ENCODE data around the gene CACNG4. TPM values are rescaled to one million over a fixed set of nuclear protein-coding genes. Genes with fewer than 3 reads are reported as not detected.

Gene CACNG4
- total RNA-seq, 2 experiments from 2014 or later = not detected

DNA sequence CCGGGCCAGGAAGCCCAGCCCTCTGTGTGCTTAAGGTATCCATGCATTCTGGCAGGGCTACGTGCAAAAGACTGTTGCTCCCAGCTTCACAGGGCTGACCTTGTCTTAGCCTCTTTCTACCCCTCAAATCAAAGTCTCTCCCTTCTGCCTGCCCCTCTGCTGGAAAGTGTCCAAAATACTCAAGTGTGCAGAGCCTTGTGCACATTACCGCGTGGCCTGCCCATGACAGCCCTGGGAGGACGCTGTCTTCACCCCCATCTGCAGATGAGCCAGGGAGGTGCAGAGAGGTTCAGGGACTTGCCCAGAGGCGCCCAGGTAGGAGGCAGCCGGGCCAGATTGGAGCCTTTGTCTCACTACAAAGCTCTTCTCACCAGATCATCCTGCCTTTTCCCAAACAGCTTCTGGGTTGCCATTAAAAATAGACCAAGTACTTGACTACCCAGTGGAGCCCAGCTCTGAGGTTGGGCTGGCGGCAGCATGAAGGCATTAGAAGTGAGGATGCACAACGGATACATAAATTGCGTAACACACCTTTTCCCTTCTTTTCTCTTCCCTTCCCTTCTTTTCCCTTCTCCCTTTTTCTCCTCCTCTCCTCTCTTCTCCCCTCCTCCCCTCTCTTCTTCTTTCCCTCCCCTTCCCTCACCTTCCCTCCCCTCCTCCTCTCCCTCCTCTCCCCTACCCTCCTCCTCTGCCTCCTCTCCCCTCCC lies 3.5 kb downstream of the CACNG4 start:
- ChIA-PET CTCF (no interaction called here), POLR2A (no interaction called here)
- intact Hi-C loops (cut with DNase I, micrococcal nuclease) = no loop called here
- Mint-ChIP-seq H3K36me3 (ENCODE audit: low read depth) (no peaks in the 10 kb centered on the region), H3K27me3 (peaks cover 66% of the 10 kb centered on the region), H3K9me3 (no peaks in the 10 kb centered on the region), H3K4me1 (ENCODE audit: low read depth) (peaks cover 15% of the 10 kb centered on the region), H3K4me3 (peak overlapping the region; percentile 27), H3K27ac (no peak overlapping the region)
- H3K9me3 ChIP-seq (ENCODE audit: control insufficient read depth in 1 of 2, insufficient read depth in 1 of 2, low read length in 2 of 2) = peaks cover 0 to 9% of the 10 kb centered on the region in 2 experiments
- H3K4me3 ChIP-seq (ENCODE audit: low read length) = no peak overlapping the region
- no peaks in the 10 kb centered on the region for H3K36me3 ChIP-seq (ENCODE audit: insufficient read depth, low read length)
- peaks cover 8% of the 10 kb centered on the region for H3K4me1 ChIP-seq (ENCODE audit: insufficient read depth, low read length)
- TF ChIP-seq, protein P1, sequence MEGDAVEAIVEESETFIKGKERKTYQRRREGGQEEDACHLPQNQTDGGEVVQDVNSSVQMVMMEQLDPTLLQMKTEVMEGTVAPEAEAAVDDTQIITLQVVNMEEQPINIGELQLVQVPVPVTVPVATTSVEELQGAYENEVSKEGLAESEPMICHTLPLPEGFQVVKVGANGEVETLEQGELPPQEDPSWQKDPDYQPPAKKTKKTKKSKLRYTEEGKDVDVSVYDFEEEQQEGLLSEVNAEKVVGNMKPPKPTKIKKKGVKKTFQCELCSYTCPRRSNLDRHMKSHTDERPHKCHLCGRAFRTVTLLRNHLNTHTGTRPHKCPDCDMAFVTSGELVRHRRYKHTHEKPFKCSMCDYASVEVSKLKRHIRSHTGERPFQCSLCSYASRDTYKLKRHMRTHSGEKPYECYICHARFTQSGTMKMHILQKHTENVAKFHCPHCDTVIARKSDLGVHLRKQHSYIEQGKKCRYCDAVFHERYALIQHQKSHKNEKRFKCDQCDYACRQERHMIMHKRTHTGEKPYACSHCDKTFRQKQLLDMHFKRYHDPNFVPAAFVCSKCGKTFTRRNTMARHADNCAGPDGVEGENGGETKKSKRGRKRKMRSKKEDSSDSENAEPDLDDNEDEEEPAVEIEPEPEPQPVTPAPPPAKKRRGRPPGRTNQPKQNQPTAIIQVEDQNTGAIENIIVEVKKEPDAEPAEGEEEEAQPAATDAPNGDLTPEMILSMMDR (IDR thresholded peaks at IDR 0.05) = no peak
- H3K27ac ChIP-seq (ENCODE audit: low read depth in 1 of 2, low read length in 2 of 2) = no peak overlapping the region
- ATAC-seq (ENCODE audit: poor library complexity) (no peak), DNase-seq (no peak)
- peaks cover 45 to 71% of the 10 kb centered on the region in 2 experiments for H3K27me3 ChIP-seq (ENCODE audit: control insufficient read depth in 1 of 2, insufficient read depth in 2 of 2, low read length in 2 of 2)

DNA sequence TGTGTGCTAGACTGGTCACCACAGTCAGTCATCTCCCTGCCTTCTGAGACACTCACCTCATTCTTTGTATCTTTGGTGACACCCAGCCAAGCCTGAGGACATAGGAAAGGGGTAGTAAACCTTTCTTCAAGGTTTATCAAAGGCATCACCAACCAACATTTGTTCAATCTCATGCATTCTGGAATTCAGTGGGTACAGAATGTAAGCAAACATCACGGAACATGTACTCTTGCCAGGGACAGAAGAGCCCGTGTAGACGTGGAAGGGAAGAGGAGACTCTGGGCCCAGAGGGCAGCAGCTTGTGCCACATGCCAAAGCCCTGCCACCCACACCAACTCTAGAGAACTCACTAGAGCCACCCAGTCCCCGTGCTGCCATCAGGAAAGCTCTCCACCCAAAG lies 4.4 kb downstream of the CACNG4 start:
- Mint-ChIP-seq H3K4me1 (ENCODE audit: low read depth) (peaks cover 10% of the 10 kb centered on the region), H3K27me3 (peaks cover 60% of the 10 kb centered on the region), H3K9me3 (no peaks in the 10 kb centered on the region), H3K4me3 (no peak overlapping the region), H3K27ac (no peak overlapping the region), H3K36me3 (ENCODE audit: low read depth) (no peaks in the 10 kb centered on the region)
- Histone ChIP-seq H3K27me3 (ENCODE audit: control insufficient read depth in 1 of 2, insufficient read depth in 2 of 2, low read length in 2 of 2) (peaks cover 41 to 62% of the 10 kb centered on the region in 2 experiments), H3K27ac (ENCODE audit: low read depth in 1 of 2, low read length in 2 of 2) (no peak overlapping the region), H3K4me3 (ENCODE audit: low read length) (no peak overlapping the region), H3K9me3 (ENCODE audit: control insufficient read depth in 1 of 2, insufficient read depth in 1 of 2, low read length in 2 of 2) (peaks cover 0 to 9% of the 10 kb centered on the region in 2 experiments), H3K36me3 (ENCODE audit: insufficient read depth, low read length) (no peaks in the 10 kb centered on the region), H3K4me1 (ENCODE audit: insufficient read depth, low read length) (peaks cover 8% of the 10 kb centered on the region)
- POLR2A ChIA-PET = no interaction called here
- DNase-seq (no peak), ATAC-seq (ENCODE audit: poor library complexity) (no peak)
- TF ChIP-seq, protein P1 (IDR thresholded peaks at IDR 0.05) = no peak
- CTCF ChIA-PET = no interaction called here
- intact Hi-C loops (cut with DNase I, micrococcal nuclease) = no loop called here

DNA sequence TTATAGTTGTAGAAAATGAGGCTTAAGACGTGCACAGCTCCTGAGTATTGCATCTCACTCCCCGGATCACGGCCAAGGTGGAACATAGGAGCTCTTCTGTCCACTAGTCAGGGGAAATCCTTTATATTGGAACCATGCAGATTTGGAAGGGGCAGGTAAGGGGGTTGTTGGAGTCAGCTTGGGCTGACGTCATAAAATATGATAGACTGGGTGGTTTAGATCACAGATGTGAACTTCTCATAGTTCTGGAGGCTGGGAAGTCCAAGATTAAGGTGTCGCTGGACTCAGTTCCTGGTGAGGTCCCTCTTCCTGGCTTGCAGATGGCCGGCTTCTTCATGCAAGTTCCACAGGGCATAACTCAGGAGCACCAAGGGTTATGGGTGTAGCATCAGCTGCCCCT lies 5.6 kb downstream of the CACNG4 start:
- no peaks in the 10 kb centered on the region for H3K9me3 Mint-ChIP-seq
- no peak for DNase-seq
- H3K4me3 ChIP-seq (ENCODE audit: low read length) = no peak overlapping the region
- H3K9me3 ChIP-seq (ENCODE audit: control insufficient read depth in 1 of 2, insufficient read depth in 1 of 2, low read length in 2 of 2) = peaks cover 0 to 9% of the 10 kb centered on the region in 2 experiments
- POLR2A ChIA-PET = no interaction called here
- H3K27me3 ChIP-seq (ENCODE audit: control insufficient read depth in 1 of 2, insufficient read depth in 2 of 2, low read length in 2 of 2) = peaks cover 38 to 57% of the 10 kb centered on the region in 2 experiments
- TF ChIP-seq, protein P1 (IDR thresholded peaks at IDR 0.05) = no peak
- no peak overlapping the region for H3K27ac ChIP-seq (ENCODE audit: low read depth in 1 of 2, low read length in 2 of 2)
- ATAC-seq (ENCODE audit: poor library complexity) = no peak
- H3K27ac Mint-ChIP-seq = no peak overlapping the region
- peaks cover 65% of the 10 kb centered on the region for H3K27me3 Mint-ChIP-seq
- no peaks in the 10 kb centered on the region for H3K36me3 ChIP-seq (ENCODE audit: insufficient read depth, low read length)
- H3K36me3 Mint-ChIP-seq (ENCODE audit: low read depth) = no peaks in the 10 kb centered on the region
- CTCF ChIA-PET = no interaction called here
- H3K4me3 Mint-ChIP-seq = no peak overlapping the region
- intact Hi-C loops (cut with DNase I, micrococcal nuclease) = no loop called here
- peaks cover 8% of the 10 kb centered on the region for H3K4me1 ChIP-seq (ENCODE audit: insufficient read depth, low read length)
- peaks cover 10% of the 10 kb centered on the region for H3K4me1 Mint-ChIP-seq (ENCODE audit: low read depth)
